Lung (tissue), 12 donors: ENCODE results near the gene UBL5. TPM values are rescaled to one million over a fixed set of nuclear protein-coding genes. Genes with fewer than 3 reads are reported as not detected.

Source experiments
- ATAC-seq: fragments of 200-7000 bp; cut with Tn5 transposase; one replicate; pipeline ENCODE4 v1.9.1; 2020; ENCODE audit warnings: moderate number of reproducible peaks; ENCODE audit not compliant: insufficient read depth, low FRiP score
- DNase-seq, 3 donors: peaks; one replicate each; pipeline ENCODE4 v3.0.0-alpha.2; 2013 to 2017
- H3K27ac ChIP-seq, 2 donors: one replicate each; pipeline ENCODE4 v1.5.1; 2013; ENCODE audit warnings: mild to moderate bottlenecking in 2 of 2, moderate library complexity in 2 of 2, control low read depth in 1 of 2, inconsistent platforms in 1 of 2, low read depth in 1 of 2, low read length in 1 of 2
- H3K27me3 ChIP-seq, 3 donors: one replicate each; pipeline ENCODE4 v1.5.1; 2013; ENCODE audit warnings: low read length in 2 of 3; ENCODE audit not compliant: control insufficient read depth in 3 of 3, insufficient read depth in 3 of 3
- H3K36me3 ChIP-seq, 4 donors: one replicate each; pipeline ENCODE4 v1.5.1; 2013; ENCODE audit warnings: low read length in 4 of 4, mild to moderate bottlenecking in 1 of 4, moderate library complexity in 1 of 4; ENCODE audit not compliant: control insufficient read depth in 4 of 4, insufficient read depth in 4 of 4
- H3K4me1 ChIP-seq, 5 donors: one replicate each; pipeline ENCODE4 v1.5.1; 2013; ENCODE audit warnings: low read length in 5 of 5, mild to moderate bottlenecking in 2 of 5, moderate library complexity in 1 of 5; ENCODE audit not compliant: control insufficient read depth in 5 of 5, insufficient read depth in 5 of 5
- H3K4me3 ChIP-seq: one replicate; pipeline ENCODE4 v1.5.1; 2013; ENCODE audit warnings: mild to moderate bottlenecking, control low read depth, moderate library complexity
- H3K9ac ChIP-seq, 2 donors: one replicate each; pipeline ENCODE4 v1.5.1; 2013; ENCODE audit warnings: low read length in 2 of 2, control low read depth in 1 of 2; ENCODE audit not compliant: insufficient read depth in 1 of 2
- H3K9me3 ChIP-seq, 4 donors: one replicate each; pipeline ENCODE4 v1.5.1; 2013; ENCODE audit warnings: low read length in 3 of 4, mild to moderate bottlenecking in 1 of 4, moderate library complexity in 1 of 4; ENCODE audit not compliant: control insufficient read depth in 4 of 4, insufficient read depth in 3 of 4
- WGBS, 2 donors: extraction: QIAGEN DNeasy Blood & Tissue Kit; methylation state at CpG; one replicate each; pipeline ENCODE4 v1.1.7; 2013; 5-methylcytosine and 5-hydroxymethylcytosine counted together
- polyA plus RNA-seq, 2 donors: library from polyadenylated mRNA; stranded (reverse); fragments of 200-250 nt; gene quantifications; one replicate each; pipeline ENCODE4 v1.2.1, GENCODE V29; 2013
- total RNA-seq, 2 donors: library from RNA; depleted of rRNA in 1 of 2; stranded (reverse); fragments of >200 nt in 1 of 2; gene quantifications; one replicate each; pipeline ENCODE4 v1.2.1, GENCODE V29; 2014 to 2021
- TF ChIP-seq, protein P1 (sequence below): IDR thresholded peaks from 2 replicates; pipeline ENCODE4 v1.5.1; 2012; ENCODE audit warnings: mild to moderate bottlenecking; ENCODE audit errors: control extremely low read depth, extremely low read depth
- donor health status: control.
- donor health status: control.
- donor health status: Bipolar disorder and iron deficiency.
- donor health status: healthy.
- donor health status: DM: yes; HTN: yes; CAD: no.

The UBL5 gene
- total and polyA plus RNA-seq, 4 donors = 102 to 1,378 (median 436) TPM

DNA sequence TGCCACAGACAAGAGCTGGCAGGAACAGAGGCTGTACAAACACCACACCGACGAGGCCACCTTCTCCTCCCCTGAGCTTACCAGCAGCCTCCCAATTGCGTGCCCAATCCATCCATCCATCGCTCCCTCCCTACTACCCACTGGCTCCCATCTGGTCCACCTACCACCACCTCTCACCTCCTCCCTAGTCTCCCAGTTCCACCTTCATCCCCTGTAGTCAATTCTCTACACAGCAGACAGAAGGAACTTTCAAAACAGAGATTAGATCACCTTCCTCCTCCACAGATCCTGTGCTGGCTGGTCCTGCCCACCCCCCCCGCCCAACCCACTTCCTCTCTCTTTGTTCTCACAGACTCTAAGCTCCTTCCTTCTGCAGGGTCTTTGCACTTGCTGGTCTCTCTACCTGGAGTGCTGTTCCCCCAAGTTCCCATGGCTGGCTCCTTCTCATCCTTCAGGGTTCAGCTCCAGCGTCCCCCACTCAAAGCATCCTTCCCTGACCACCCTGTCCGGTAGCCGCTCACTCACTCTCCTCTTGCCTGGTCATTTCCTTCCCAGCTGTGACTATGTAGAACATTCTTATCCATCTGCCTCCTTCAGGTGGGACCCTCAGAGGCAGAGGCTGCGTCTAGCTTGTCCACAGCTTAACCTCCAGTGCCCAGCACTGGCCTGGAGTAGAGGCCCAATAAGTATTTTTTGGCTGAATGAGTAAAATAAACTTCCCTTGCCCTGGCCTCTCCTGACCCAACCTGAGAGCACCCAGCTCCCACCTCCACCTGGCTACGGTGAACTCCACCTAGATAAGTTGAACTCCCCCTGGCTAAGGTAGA lies 30.4 kb downstream of the UBL5 start:
- DNase-seq (no peak), ATAC-seq (no peak)
- peaks cover 0 to 6% (median 0%) of the 10 kb centered on the region in 4 donors for H3K36me3 ChIP-seq
- 62 to 67% methylated on average over 10 of the region's 10 CpGs for WGBS, 2 donors
- TF ChIP-seq, protein P1, sequence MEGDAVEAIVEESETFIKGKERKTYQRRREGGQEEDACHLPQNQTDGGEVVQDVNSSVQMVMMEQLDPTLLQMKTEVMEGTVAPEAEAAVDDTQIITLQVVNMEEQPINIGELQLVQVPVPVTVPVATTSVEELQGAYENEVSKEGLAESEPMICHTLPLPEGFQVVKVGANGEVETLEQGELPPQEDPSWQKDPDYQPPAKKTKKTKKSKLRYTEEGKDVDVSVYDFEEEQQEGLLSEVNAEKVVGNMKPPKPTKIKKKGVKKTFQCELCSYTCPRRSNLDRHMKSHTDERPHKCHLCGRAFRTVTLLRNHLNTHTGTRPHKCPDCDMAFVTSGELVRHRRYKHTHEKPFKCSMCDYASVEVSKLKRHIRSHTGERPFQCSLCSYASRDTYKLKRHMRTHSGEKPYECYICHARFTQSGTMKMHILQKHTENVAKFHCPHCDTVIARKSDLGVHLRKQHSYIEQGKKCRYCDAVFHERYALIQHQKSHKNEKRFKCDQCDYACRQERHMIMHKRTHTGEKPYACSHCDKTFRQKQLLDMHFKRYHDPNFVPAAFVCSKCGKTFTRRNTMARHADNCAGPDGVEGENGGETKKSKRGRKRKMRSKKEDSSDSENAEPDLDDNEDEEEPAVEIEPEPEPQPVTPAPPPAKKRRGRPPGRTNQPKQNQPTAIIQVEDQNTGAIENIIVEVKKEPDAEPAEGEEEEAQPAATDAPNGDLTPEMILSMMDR = no peak
- no peak overlapping the region for H3K27ac ChIP-seq
- H3K4me3 ChIP-seq = no peak overlapping the region
- no peaks in the 10 kb centered on the region for H3K9me3 ChIP-seq
- H3K9ac ChIP-seq = no peak overlapping the region
- H3K4me1 ChIP-seq = peaks cover 0 to 2% (median 0%) of the 10 kb centered on the region in 5 donors
- no peaks in the 10 kb centered on the region for H3K27me3 ChIP-seq

DNA sequence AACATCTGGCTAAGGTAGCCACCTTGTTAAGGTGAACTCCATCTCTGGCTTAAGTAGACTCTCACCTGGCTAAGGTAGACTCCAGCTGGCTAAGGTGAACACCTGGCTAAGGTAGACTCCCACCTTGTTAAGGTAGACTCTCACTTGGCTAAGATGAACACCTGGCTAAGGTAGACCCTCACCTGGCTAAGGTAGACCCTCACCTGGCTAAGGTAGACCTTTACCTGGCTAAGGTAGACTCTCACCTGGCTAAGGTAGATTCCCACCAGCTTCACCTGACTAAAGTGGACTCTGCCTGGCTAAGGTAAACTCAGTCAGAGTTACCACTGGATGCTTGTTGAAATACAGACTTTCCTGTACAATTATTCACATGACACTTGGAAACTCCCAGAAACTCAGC lies 31.0 kb downstream of the UBL5 start:
- TF ChIP-seq, protein P1 = no peak
- Histone ChIP-seq H3K27me3 (no peaks in the 10 kb centered on the region), H3K9me3 (no peaks in the 10 kb centered on the region), H3K4me1 (peaks cover 0 to 2% (median 0%) of the 10 kb centered on the region in 5 donors), H3K9ac (no peak overlapping the region), H3K4me3 (no peak overlapping the region), H3K27ac (no peak overlapping the region), H3K36me3 (peaks cover 0 to 6% (median 0%) of the 10 kb centered on the region in 4 donors)
- ATAC-seq (no peak), DNase-seq (no peak)

DNA sequence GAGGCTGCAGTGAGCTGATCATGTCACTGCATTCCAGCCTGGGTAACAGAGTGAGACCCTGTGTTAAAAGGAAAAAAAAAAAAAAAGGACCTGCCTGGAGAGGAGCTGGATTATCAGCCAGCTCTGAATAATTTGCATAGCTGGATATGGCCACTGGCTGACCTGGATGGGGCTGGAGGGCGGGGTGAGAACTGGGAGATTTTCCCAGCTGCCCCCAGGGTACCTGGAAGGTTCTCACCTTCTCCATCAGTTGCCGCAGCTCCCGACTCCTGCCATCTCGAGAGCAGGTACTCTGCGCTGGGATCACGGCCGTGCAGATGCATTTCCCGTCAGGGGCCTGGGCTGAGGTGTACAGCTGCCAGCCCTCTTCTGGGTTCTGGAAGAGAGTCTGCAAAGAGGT lies 32.7 kb downstream of the UBL5 start:
- 76 to 81% methylated on average over 8 of the region's 8 CpGs for WGBS, 2 donors
- TF ChIP-seq, protein P1 = no peak
- Histone ChIP-seq H3K27ac (no peak overlapping the region), H3K4me1 (peaks cover 0 to 2% (median 0%) of the 10 kb centered on the region in 5 donors), H3K27me3 (no peaks in the 10 kb centered on the region), H3K4me3 (no peak overlapping the region), H3K9me3 (no peaks in the 10 kb centered on the region), H3K36me3 (peaks cover 0 to 2% (median 0%) of the 10 kb centered on the region in 4 donors), H3K9ac (no peak overlapping the region)
- DNase-seq (no peak), ATAC-seq (no peak)

DNA sequence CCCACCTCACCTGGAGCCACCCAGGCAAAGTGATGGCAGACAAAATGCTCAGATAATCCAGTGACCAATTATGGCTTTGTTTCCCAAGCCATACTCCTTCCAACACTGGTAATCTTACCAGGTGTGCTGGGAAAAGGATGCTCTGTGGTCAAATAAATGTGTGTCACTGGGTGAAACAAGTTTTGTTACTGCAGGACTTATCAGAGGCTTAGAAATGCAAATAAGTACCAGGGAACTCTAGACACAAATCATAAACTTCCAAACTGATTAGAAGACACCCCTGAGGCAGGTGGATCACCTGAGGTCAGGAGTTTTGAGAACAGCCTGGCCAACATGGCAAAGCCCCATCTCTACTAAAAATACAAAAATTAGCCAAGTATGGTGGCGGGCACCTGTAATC lies 33.8 kb downstream of the UBL5 start:
- TF ChIP-seq, protein P1 = no peak
- 100% methylated on average over 1 of the region's 1 CpG for WGBS, 2 donors
- Histone ChIP-seq H3K9me3 (no peaks in the 10 kb centered on the region), H3K4me3 (no peak overlapping the region), H3K36me3 (peaks cover 0 to 2% (median 0%) of the 10 kb centered on the region in 4 donors), H3K27me3 (no peaks in the 10 kb centered on the region), H3K9ac (no peak overlapping the region), H3K27ac (no peak overlapping the region), H3K4me1 (peaks cover 0 to 2% (median 0%) of the 10 kb centered on the region in 5 donors)
- ATAC-seq (no peak), DNase-seq (no peak)
